HG02678 (cell line): Measurements from ENCODE around the gene TTF2.
"Not testable (repeated sequence)": the region's sequence is repeated elsewhere in the genome, so short reads cannot be mapped to it uniquely, and the experiment has no call there.

Experiments
- ATAC-seq: cut with Tn5 transposase; IDR thresholded peaks from one replicate; pipeline ENCODE4 v1.9.1; 2021; ENCODE audit warnings: mild to moderate bottlenecking, moderate library complexity; ENCODE audit not compliant: unreplicated experiment

The TTF2 gene

GRCh38 chr1:117119144-117119543 lies 59.0 kb downstream of the TTF2 start:
- not testable (repeated sequence) for ATAC-seq

- no peak for ATAC-seq
Measured at GRCh38 chr1:117120774-117121588, 60.9 kb downstream of the TTF2 start.

DNA sequence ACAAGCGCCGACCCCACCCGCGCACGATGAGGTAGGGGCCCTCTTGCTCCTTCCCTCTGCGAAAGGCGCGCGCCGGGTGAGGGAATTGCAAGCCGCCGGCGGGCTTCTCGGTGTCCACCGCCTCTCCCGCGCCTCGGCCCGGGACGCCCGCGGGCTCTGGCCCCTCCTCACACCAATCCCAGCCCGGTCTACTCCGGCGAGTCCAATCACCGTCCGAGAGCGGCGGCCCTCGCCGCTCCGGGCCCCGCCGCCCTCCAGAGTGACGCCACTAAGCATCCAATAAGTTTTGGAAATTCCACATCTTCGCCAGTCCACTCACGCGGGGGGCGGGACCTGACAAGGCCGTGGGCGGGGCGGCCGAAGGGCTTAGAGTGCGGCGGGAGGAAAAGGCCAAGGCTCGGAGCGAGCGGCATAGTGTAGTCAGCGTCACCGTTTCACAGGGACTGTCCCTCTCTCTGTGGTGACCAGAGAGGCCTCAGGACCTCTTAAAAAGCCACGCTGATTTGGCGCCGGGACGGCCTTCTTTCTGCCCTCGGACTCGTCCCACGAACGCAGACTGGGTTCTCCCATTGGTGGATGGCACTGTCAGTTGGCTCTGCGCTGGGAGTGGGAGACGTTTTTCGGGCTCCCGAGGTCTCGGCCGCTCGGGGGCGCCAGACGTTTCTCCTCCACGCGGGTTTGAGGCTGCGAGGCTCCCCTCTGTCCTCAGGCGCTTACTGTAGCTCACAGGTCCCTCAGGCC lies 61.6 kb downstream of the TTF2 start, which contains the start of gene TRIM45:
TSS of gene TRIM45 (minus strand) at position 161 of the 741 bp plus-strand sequence. CDS start 548 bp downstream, outside the sequence.
- ATAC-seq, result peak; percentile 94

- ATAC-seq, result no peak
Measured at GRCh38 chr1:117122330-117123025, 62.4 kb downstream of the TTF2 start.

GRCh38 chr1:117123274-117123673 lies 63.1 kb downstream of the TTF2 start:
- no peak for ATAC-seq

- ATAC-seq, result no peak
Measured at GRCh38 chr1:117124661-117125060, 64.5 kb downstream of the TTF2 start.

DNA sequence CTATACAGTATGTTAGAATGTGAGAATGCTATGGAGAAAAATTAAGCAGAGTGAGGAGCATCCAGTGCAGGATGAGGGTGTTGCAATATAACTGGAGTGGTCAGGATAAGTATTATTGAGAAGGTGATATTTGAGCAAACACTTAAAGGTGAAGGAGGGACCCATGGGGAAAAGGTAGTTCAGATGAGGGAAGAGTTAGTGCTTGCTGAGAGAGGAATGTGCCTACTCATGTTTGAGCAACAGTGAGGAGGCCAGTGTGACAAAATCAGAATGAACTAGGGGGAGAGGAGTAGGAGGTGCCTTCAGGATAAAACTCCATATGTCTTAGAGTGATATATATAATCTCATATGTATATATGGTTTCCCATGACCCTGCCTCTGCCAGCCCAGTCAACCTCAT lies 67.7 kb downstream of the TTF2 start:
- no peak for ATAC-seq

DNA sequence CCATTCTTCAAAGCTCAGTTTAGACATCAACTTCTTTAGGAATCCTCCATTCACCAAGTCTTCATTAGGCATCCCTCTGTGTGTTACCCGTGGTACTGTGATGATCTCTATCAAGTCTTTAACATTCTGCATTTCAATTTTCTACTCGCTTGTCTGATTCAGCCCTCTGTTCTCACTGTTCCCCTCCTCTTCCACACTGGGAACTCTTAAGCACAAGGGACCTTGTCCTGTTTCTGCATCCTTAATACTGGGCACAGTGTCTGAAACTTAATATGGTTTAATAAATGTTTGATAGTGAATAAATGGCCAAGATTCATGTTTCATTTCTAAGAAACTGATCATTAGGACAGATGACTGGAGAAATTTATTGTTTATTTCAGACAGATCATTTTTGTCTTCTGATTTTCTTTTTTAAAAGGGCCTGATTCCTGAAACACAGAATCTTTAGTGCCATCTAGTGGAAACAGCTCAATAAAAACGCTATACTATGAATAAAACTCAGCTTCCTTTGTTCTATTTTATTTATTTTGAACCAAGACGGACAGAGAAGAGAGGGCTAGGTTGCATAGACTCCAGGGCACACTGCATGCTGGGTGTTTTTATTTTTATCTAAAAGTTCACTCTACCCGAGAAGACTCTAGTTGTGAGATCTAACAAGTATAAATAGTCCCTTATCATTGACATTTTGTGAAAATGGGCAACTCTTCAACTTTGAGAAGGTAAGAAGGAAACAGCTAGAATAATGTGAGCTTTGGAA lies 68.4 kb downstream of the TTF2 start:
- ATAC-seq, result no peak

DNA sequence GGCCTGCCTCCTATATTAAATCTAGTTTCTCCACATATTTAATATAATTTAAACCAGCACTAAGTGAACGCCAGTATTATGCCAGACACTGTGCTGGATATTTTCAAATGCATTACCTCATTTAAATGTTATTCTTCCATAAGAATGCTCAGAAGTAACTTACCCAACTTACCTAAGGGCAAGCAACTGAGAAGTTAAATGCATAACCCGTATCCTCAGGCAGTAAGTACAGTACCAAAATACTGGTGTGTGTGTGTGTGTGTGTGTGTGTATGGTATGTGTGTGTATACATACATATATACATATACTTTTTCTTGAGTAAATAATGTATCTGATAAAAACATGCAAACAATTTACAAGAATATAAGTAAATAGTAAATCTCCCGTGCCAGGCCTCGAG lies 70.4 kb downstream of the TTF2 start:
- no peak for ATAC-seq

- ATAC-seq, result no peak
Measured at GRCh38 chr1:117135329-117135728, 75.2 kb downstream of the TTF2 start.

GRCh38 chr1:117136749-117137148 lies 76.6 kb downstream of the TTF2 start:
- ATAC-seq, result no peak

DNA sequence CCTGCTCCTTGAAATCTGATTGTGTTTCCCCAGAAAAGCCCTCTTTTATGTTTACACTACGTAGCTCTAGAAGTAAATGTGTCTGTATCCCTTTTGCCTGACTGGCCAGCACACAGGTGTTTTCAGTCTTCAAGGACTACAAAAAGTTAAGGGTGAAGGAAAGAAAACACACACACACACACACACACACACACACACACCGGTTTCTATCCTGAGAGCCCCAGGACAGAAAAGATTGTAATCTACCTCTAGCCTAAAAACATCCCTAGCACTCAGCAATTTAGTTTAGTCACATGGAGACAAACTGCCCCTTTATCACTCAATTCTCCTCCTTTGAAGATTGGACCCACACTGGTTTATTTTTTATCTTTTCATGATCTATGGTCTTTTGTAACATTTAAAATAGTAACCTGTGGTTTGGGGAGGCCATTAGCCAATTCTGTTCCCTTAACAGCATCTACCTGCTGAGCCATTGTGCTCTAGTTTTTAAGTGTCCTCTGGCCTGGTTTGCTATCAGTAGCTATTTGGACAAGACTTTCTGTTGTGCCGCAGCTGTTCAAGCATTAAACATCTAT lies 77.2 kb downstream of the TTF2 start:
- no peak for ATAC-seq

- ATAC-seq, result no peak
Measured at GRCh38 chr1:117138106-117138505, 78.0 kb downstream of the TTF2 start.

GRCh38 chr1:117138561-117138960 lies 78.4 kb downstream of the TTF2 start:
- no peak for ATAC-seq

GRCh38 chr1:117142200-117142599 lies 82.1 kb downstream of the TTF2 start:
- ATAC-seq, result no peak

- ATAC-seq, result no peak
Measured at GRCh38 chr1:117143172-117143571, 83.0 kb downstream of the TTF2 start.

DNA sequence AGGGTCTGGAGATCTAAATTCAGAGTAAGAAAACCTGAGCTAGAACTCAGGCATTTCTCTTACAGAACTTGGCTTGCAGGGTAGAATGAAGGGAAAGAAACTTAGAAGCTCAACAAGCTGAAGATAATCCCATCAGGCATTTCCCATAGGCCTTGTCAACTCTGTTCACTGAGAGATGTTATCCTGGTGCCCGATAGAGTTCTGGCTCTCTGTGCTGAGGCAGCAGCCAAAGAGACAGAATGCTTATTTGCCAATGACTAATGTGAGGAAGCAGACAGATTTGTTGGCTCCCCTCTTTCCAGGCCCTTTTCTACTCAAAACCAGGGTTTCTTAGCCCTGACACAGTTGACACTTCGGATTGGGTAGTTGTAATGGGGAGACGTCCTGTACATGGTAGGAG lies 83.7 kb downstream of the TTF2 start:
- no peak for ATAC-seq

GRCh38 chr1:117146072-117146471 lies 85.9 kb downstream of the TTF2 start:
- ATAC-seq, result no peak

DNA sequence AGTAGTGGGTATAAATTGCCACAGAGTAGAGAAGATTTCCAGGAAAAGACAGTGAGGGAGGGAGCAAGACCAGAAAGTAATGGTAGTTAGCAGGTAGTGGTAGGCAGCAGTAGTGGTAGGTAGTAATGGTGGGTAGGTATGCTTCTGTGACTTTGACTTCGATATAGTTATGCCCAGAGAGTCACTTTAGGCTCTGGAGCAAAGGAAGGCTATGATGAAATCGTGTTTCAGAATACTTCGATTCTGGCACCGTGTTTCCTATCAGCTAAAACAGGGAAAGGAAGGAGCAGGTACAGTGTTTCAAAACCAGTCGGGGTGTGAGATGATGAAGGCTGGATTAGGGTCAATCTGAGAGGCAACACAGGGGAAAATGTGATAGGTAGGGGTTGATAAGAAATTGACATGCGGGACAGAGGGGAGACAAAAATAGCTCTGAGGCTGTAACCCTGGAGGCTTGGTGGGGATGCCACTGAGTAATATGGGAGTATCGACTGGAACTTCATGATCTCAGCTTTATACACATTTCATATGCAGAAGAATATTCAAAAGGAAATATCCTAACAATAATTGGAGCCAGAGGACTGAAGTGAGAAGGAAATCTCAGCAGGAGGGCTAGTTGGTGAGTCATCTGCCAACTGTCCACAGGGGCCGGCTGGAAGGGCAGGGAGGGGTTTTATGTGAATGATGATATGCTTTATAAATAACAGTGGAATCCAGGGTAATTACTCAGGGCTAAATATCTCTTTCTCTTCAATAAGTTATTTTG lies 86.6 kb downstream of the TTF2 start:
- no peak for ATAC-seq

GRCh38 chr1:117147341-117147831 lies 87.3 kb downstream of the TTF2 start:
- no peak for ATAC-seq
